ENCODE results near the gene GNAQ.

Gene GNAQ

DNA sequence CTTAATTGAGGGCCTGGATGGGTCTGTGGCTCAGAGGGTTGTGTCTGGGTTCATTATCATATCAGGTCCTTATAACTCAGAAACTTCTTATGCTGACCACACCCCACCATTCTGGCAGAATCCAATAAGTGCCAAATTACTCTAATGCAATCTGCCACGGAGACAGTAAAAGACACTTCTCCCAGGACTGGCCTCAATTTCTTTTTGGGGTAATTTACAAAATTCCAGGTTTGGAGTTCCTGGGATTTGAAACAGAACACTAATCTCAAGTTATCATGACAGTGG, 187.8 kb downstream of the GNAQ start:
- DNase-seq (ENCODE audit: low read depth in 2 of 2): no peak

DNA sequence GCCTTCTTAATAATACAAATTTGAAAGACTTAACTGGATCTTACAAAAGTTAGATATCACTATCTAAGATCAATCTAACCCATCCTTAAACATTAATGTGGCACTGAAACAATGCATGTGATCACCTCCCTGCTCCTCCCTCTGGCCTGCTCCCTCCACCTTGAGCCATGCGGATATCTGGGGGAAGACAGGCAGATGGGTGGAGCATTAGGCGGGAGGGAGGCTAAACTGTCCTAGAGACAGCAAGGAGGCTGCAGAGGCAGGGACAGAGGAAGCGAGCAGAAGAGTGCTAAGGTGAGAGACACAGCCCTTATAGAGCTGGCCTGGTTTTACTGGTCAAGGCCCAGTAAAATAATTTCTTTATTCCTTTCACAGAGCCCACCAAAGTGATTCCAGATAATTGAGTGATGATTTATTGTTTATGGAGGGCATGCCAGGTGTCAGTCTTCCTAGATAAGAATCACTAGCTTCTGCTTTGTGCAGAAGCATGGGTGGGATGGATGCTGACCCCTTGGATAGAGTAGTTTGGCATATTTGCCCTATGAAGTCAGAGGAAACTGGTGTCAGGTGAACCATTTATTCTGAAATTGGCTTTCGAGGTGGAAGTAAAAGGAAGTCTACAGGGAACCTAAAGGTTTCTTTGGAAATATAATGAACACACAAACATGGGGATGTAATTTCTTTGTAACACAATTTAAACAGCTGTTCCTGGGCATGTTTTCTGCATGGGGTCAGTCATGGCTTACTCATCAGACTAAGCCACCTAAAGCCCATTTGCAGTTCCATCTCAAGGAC, 188.3 kb downstream of the GNAQ start:
- DNase-seq (ENCODE audit: low read depth in 2 of 2): no peak

DNA sequence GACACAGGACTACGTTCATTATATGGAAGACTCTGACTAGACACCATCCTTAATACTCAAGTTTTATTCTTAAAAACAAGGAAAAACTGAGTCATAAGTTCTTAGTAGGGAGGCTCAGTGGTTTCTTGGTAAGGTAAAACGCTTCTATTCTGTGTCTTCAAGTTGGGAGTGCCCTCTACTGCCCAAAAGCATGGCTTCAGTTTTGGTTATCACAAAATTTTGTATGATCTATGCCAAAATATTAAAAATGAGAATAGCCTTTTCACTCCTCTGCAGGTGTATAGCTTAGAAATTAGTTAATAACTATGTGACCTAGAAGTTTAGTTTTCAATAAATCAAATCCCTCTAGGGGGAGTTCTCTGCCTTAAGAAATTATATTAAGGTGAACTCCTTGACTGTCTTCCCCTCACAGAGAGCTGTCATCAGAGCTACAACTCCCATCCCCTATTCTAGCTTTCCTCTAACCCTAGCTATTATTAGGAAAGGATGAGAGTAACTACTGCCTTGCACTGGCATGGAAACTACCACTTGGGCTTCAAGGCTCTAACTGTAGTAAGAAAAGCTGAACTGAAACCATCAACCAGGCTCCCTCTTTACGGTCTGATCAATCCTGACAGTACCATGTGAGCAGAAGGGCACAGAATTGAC, 189.7 kb downstream of the GNAQ start:
- no peak for DNase-seq (ENCODE audit: low read depth in 2 of 2)

DNA sequence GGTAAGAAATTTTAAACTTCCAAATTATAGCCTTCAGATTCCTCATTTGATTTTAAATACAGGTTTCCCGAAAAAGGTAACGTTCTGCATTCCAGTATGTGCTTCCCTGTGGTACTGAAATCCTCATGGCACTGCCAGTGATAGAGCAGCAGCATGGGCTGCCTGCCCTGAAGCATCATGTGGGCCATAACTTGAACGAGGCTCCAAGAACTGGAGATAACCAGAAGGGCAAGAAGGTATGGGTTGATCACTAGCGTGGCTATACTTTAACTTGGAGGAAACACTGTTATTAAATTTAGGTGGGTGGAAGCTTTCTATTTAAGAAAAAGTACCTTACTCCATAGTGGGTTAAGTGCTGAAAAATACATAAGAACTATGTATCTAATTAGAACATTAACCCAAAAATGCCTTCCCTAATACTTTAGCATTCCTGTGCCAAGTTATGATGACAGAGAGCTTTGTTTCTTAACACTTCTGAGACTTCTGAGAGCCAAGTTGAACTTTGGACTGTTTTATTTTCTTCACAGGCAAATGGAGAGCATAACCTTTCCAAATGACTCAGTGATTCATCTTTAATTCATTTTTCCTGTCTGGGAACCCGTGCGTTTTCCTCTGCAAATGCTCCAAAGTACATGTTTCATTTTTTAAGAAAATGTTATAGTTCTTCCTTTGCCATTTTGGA, 192.0 kb downstream of the GNAQ start:
- no peak for DNase-seq (ENCODE audit: low read depth in 2 of 2)

DNA sequence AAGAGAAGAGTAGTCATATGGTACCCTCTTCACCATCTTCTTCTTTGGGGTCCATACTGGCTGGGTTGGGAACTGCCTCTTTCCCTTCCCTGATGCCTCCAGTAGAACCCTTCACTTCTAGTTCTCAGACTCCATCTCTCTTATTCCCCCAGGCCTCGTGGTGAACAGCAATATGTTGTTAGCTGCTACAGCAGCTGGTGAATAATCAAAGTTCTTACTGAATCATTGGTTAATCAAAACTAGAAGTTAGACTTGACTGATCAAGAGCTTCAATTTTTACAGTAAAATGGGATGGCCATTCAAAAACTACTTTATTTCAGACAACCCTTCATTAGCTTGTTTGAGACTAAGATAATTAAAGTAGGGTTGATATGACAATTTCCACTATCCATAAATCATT, 192.6 kb downstream of the GNAQ start:
- no peak for DNase-seq (ENCODE audit: low read depth in 2 of 2)

DNA sequence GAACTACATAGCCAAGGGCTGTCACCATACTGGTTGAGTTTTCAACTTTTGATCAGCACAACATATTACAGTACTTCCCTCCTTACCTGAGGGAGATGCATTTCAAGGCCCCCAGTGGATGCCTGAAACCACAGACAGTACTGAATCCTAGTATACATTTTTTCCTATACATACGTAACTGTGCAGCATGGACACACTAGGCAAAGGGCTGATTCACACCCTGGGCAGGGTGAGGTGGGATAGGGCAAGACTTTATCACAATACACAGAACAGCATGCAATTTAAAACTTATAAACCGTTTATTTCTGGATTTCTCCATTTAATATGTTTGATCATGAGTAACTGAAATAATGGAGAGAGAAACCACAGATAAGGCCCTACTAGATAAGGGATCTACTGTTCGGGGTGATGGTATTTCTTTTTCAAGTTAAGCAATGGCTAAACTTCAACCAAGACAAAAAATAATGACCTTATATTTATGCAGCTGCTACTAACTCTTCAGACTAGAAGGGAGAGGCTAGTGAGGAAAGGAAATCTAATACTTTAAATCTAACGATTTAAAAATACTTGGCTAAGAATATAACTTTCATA, 196.6 kb downstream of the GNAQ start:
- DNase-seq (ENCODE audit: low read depth in 2 of 2): no peak

DNA sequence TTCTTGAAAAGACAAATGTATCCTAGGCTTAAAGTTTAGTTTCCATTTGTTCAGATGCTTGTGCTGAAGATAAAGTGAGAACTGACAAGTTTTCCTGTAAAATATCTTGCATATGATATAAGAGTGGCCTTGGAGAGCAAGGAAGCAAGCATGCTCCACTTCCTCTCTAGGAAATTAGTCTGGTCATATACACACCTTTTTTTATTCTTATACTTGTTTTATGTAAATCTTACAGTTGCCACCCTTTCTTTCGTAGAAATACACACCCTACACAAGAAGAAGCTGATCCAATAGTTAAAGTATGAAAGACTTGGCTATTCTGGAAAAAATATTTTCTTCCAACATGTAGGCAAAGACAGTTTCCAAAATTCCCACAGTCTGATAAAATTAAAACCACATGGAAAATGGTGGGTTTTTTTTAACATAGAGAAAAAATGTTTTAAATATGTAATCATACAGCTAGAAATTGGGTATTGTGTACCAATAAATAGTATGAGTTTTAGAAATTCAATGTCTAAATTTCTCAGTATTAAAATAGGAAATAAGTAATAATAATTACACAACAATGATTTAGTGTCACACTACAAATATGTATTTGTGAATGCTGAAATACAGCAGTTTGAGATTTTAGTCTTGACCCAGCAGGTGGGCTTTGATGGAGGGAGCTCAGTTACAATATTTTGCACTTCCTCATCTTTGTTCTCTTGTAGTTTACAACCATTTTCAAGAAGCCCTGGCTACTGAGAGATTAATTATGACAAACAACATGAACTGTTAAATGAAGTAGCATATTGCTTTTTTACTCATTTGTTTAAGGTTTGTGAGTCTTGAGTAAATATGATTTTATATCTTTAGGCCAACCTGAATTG, 197.8 kb downstream of the GNAQ start:
- no peak for DNase-seq (ENCODE audit: low read depth in 2 of 2)

DNA sequence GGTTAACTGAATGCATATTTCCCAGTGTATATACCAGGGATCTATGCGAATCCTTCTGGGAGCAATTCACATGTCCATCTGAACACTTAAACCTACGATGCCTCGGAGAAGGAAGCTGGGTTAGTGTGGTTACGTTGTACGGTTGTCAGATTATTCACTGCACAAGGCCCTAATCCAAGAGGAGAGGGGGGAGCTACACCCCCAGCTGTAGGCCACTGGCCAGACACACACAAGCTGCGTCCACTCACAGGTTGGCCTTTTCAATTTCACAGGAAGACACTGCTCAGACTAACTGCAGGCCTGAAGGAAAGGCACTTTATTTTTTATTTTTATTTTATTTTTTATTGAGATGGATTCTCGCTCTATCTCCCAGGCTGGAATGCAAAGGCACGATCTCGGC, 199.0 kb downstream of the GNAQ start:
- no peak for DNase-seq (ENCODE audit: low read depth in 2 of 2)

DNA sequence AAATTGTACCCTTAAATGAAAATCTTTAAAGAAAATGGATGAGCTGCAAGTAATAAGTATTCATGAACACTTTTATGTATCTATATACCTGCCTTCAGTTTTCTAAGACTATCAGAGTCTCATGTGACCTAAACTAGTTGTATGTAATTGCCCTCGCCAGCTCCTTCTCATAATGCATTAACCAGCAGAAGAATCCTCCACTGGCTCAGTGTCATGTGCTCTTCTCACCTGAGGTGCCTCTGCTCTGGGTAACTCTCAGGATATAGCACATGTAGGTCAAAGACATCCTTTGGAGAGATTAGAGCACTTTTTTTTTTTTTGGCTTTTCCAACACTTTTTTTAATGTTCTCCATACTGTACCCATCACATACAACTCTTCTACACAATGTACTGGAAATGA, 199.8 kb downstream of the GNAQ start:
- no peak for DNase-seq (ENCODE audit: low read depth in 2 of 2)

DNA sequence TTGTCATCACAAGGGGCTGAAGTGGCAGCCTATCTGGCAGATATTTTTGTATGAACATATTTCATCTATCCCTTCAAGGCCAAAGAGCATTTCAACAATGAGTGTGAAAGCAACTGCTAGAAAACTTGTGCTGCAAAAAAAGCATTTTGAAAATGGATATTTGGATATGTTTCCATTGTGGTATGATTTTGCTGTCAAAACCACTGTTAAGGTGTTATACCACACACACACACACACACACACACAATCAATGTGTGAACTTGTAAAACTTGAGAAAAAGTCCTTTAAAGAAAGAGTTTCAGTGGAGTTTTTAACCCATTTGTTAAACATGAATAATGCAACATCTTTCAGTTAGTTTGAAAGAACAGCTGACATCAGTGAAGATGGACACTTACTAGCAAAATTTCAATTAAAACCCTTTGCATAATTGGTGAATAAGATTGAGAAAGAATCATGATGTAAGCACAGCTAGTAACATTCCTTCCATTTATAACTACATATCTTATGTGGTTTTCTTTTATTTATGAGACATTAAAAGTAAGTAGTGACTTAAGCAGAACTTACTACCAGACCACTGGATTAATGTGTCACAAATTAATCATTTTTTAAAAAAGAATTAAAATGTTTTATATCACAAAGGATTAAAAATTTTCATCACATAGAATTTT, 200.9 kb downstream of the GNAQ start:
- no peak for DNase-seq (ENCODE audit: low read depth in 2 of 2)

DNA sequence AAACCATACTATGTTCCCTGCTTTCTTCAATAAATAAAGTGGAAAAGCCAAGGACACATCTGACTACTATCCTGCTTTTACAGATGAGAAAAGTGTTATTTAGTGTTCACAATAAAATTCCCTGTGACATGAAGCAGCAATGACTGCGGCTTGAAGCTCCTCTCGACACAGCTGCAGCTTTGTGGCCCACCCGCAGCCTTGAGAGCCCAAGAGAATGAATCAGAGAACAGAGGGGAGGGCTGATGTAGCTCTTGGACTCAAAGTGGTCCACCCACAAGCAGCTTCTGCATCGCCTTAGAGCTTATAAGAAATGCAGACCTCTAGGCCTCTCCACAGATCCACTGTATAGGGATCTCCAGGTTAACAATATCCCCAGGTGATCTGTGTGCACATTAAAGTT, 202.2 kb downstream of the GNAQ start:
- DNase-seq (ENCODE audit: low read depth in 2 of 2): no peak

DNA sequence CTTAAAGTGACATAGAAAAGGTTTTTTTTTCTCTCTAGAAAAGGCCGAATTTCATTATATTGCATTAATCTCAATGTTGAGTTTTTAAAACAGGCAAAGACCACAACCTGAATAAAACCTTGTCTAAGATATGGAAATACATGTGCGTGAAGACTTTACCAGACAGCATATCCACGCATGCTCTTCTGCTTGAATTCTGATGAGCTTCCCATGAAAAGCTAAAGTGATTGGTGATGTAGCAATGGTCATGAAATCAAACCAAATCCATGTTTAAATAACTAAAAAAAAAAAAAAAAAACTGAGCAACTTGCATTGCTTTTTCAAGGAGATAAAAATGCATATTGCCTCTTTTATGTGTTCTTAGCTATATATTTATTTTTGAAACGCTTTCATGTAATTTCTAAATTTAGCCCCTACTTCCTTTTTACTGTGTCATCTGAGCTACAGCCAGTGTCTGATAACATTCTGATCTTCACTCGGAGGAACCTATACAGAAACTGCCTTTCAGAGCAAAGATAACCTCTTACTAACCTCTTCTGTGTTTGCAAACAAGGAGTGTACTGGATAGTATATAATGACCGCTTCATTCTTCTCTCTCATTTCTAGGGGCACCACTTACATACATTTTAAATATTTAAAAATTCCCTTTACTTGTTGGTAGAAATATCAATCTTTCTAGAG, 204.4 kb downstream of the GNAQ start:
- DNase-seq (ENCODE audit: low read depth in 2 of 2): no peak

DNA sequence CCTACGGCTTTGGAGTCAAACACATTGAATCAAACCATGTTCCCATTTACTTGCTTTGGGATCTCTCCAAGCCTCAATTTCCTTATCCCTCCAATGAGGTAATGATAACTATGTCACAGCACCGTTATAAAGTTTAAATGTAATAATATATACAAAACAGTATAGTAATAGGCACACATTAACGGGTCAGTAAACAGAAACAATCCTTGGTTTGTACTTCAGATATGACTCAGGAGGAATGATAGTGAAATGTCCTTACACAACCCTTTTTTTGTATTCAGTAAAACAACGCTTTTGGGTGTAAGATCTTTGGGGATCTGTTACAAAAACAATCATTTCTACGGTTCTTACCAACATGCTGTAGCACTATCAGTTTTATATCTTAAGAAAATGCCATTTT, 205.0 kb downstream of the GNAQ start:
- DNase-seq (ENCODE audit: low read depth in 2 of 2): no peak

DNA sequence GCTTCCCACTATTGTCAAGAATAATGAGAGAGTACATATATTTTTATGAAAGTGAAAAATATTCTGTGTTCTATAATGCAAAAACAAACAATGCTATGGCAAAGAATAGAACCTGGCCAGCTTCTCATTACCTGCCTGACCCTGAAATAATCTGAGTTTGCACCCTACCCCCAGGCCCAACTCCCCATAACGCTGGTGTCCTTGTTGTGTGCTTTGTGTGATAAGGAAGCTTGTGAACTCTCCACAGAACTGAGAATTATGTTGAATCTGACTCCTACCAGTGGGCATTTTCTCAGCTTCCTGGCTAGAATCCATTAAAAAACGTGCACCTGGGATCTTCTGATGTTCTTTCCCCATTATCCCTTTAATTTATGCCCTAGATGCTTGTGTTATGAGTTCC, 205.5 kb downstream of the GNAQ start:
- DNase-seq (ENCODE audit: low read depth in 2 of 2): no peak

DNA sequence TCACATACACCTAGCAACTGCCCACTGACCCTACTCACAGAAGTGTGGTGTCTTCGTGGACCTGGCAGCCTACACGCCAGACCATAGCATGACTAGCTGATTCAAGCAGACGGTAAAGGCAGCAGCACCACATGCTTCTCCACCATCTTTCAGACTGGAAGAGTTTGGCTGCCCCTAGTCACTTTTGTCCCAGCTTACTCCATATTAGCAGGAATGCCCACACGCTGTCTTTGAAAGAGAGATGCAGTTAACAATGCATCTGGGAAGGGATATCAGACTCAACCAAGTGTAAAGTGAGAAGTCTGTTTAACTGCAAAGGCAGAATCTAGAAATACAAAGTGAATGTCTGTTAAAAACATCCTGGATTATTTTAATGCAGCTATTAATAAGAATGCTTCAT, 206.2 kb downstream of the GNAQ start:
- no peak for DNase-seq (ENCODE audit: low read depth in 2 of 2)

DNA sequence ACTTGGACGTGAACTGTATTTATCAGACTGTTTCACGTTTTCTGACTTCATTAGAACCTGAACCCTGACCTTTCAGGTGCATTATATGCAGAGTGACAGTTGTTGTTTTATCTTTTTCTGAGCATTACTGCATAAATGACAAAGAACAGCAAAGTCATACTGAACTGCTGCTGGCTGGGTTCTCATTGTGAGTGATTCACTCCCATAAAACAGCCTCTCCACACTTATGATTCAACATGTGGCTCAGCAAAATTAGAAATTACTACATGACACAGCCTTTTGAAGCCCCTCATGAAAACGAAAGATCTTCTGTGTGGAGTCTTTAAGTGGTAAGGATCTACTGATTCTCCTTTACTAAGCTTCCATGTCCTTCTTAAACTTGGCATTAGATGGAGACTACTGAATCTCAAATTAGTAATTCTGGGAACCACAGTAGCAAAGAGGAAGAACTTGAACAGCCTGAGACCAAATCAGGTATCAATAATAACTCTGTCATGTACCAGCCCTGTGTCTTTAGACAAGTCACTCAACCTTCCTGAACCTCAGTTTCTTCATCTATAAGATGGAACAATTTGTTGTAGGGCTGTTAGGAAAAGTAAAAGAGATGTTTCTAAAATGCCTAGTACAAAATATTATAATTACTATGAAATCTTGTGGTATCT, 211.2 kb downstream of the GNAQ start:
- no peak for DNase-seq (ENCODE audit: low read depth in 2 of 2)

DNA sequence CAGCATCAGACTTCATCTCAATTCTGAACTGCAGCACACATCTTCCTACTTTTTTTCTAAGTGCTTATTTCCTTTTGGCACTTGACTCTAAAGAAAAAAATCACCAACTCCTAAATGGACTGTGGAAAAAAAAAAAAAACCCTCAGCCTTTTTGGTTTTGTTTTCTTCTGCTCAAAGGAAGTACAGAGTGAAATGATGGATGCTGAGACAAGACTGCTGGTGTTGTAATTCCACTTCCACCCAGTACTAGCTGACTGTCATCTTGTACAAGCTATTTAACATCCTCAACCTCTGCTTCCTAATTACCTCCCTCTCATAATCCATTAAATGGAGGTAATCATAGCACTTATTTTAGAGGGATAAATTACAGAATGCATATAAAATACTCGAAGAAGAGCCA, 212.0 kb downstream of the GNAQ start:
- no peak for DNase-seq (ENCODE audit: low read depth in 2 of 2)

DNA sequence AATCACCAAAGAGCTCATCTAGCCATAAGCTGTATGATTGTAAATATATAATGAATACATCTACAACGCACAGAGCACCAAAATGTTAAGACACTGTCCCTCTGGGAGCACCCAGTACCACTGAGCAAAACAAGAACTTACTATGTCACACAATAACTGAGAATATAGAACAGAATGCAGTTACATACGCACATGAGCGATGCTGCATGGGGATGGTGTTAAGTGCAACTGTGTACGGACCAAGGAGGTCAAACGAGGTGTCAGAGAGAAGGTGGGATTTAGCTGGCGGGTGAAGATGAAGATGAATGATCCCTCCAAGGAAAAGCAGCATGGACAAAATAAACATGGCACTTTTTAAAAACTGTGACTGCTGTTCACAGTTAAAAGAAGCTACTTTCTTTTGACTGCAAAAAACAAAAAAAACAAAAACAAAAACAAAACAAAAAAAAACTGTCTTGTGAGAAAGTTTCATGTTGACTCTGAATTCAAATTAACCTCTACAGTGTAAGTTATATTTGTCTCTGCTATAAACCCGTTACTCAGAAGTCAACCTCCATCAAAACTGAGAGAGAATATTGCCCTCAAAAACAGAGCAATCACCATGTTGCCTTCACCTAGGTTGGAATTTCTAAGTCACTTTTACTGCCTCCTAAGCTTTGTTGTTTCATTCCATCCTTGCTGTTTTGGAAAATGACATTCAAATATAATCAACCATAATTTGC, 213.9 kb downstream of the GNAQ start:
- DNase-seq (ENCODE audit: low read depth in 2 of 2): no peak

DNA sequence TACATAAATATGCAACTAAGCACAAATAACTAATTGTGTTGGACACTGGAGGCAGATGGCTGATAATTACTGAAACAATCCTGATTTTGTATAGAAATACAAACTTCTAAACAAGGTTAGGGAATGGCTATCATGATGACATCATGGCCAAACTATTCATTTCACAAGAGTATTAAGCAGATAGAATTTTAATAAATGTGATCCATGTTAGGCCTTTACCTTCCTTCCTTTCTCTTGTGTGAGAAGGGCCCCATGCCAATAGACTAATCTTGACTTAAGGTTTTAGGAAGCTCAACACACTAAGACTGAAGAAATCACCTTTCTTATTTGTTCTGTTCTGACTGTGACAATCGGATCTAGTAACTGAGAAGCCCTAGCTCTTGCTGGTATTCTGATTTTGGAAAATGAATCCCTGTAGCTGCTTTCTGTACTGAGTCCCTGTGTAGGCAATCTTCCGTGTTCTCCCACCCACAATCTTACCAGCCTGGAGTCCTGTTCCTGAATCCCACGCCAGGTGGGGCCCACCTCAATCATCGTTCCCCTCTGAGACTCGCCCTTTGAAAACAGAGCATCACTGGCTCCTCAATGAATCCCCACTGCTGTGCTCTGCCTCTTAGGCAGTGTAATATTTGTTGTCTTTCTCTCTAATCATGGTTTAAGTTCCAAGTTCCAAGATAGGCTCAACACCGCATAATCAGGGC, 214.8 kb downstream of the GNAQ start:
- no peak for DNase-seq (ENCODE audit: low read depth in 2 of 2)
